Loucy (cell line): ENCODE results near the gene PBX2.

Experiments used
- CTCF ChIP-seq: fragments of 200-600 bp; sonication (generic); conservative IDR thresholded peaks from 2 replicates; pipeline ENCODE4 v1.5.1; 2014; ENCODE audit warnings: mild to moderate bottlenecking, antibody characterized with exemption, low read length
- EZH2phosphoT487 ChIP-seq: fragments of 200-600 bp; IDR thresholded peaks from 2 replicates; pipeline ENCODE4 v1.6.1; 2018; ENCODE audit warnings: antibody characterized with exemption, mild to moderate bottlenecking, moderate library complexity, borderline replicate concordance

DNA sequence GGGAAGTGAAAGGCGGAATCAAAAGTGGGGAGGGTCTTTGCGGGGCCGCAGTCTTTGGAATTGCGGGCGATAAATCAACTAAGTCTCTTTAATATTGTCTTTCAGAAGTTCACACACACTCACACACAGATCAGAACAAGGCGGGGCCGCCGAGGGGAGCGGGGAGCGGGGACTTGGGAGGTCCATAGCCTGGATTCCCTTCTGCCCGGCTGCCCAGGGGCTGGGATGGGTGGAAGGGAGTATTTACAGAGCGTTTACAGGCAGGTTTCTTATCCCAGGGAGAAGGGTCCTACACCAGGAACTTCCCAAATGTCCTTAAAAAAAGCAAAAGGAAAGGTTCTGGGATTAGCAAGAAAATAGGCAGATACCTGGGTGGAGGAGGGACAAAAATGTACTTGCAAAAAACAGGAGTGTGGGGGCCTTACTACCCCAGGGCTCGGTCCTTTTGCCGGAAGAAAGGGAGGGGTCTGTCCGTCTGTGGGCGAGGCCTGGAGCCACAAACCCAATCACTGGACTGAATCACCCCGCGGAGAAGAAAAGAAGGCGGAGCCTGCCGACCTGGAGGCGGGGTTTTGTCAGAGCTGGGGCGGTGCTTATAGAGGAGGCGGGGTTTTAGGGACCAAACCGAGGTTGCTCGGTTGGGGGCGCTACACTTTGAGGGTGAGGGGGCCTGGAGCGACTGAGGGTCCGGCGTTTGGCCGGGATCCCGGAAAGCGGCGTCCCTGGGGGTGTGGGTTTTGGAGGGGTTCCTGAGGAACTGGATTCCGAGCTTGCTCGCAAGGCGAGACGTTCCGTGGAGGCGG, 41.5 kb downstream of the PBX2 start:
- TF ChIP-seq CTCF (no peak), EZH2phosphoT487 (no peak)
